Spleen (tissue), 7 donors: ENCODE data around the gene PLXNA2.

ENCODE experiments used
- POLR2A ChIP-seq, 3 donors: fragments of 450-650 bp; IDR thresholded peaks; one replicate each; pipeline ENCODE4 v1.5.1; 2017; ENCODE audit warnings: antibody characterized with exemption in 3 of 3, mild to moderate bottlenecking in 1 of 3
- TF ChIP-seq, protein P1 (sequence below), 11 experiments: fragments of 200-600 bp in 7 of 11; fragments of 450-650 bp in 4 of 11; sonication (generic) in 4 of 11; IDR thresholded peaks in 8 of 11; conservative IDR thresholded peaks in 3 of 11; 1 replicate in 7 of 11; 2 replicates in 4 of 11; pipeline versions ENCODE4 v1.4.0 to v1.8.0; 2016 to 2021; ENCODE audit warnings: antibody characterized with exemption in 11 of 11, inconsistent platforms in 4 of 11, mild to moderate bottlenecking in 1 of 11
- donor health status: DM: no; HTN: no; CAD: no; lungs with moderate emphysema.
- donor health status: DM: no; HTN: no; CAD: no.
- donor health status: DM: no; HTN: no; CAD: no.

GRCh38 chr1:208009303-208009702 lies 234.9 kb downstream of the PLXNA2 start:
- TF ChIP-seq, protein P1, sequence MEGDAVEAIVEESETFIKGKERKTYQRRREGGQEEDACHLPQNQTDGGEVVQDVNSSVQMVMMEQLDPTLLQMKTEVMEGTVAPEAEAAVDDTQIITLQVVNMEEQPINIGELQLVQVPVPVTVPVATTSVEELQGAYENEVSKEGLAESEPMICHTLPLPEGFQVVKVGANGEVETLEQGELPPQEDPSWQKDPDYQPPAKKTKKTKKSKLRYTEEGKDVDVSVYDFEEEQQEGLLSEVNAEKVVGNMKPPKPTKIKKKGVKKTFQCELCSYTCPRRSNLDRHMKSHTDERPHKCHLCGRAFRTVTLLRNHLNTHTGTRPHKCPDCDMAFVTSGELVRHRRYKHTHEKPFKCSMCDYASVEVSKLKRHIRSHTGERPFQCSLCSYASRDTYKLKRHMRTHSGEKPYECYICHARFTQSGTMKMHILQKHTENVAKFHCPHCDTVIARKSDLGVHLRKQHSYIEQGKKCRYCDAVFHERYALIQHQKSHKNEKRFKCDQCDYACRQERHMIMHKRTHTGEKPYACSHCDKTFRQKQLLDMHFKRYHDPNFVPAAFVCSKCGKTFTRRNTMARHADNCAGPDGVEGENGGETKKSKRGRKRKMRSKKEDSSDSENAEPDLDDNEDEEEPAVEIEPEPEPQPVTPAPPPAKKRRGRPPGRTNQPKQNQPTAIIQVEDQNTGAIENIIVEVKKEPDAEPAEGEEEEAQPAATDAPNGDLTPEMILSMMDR (IDR thresholded peaks at IDR 0.05 in 8 of 11, conservative IDR thresholded peaks at IDR 0.05 in 3 of 11): no peak
- no peak for TF ChIP-seq POLR2A (IDR thresholded peaks at IDR 0.05)
